Mucosa of rectum (tissue), 2 donors: ENCODE measurements around the gene ASB2.

Experiments used
- H3K27ac ChIP-seq, 2 donors: one replicate each; pipeline ENCODE4 v1.7.0; 2013; ENCODE audit warnings: inconsistent platforms in 2 of 2, low read depth in 2 of 2, low read length in 2 of 2
- H3K27me3 ChIP-seq, 2 donors: one replicate each; pipeline ENCODE4 v1.7.0; 2013; ENCODE audit warnings: low read length in 2 of 2; ENCODE audit not compliant: control insufficient read depth in 2 of 2, insufficient read depth in 2 of 2
- H3K36me3 ChIP-seq, 2 donors: one replicate each; pipeline ENCODE4 v1.7.0; 2013; ENCODE audit warnings: low read length in 2 of 2; ENCODE audit not compliant: control insufficient read depth in 2 of 2, insufficient read depth in 2 of 2
- H3K4me1 ChIP-seq, 2 donors: one replicate each; pipeline ENCODE4 v1.7.0; 2013; ENCODE audit warnings: low read length in 2 of 2, mild to moderate bottlenecking in 1 of 2; ENCODE audit not compliant: control insufficient read depth in 2 of 2, insufficient read depth in 2 of 2
- H3K4me3 ChIP-seq, 2 donors: one replicate each; pipeline ENCODE4 v1.7.0; 2013; ENCODE audit warnings: low read length in 2 of 2
- H3K9ac ChIP-seq, 2 donors: one replicate each; pipeline ENCODE4 v1.7.0; 2013; ENCODE audit warnings: low read length in 2 of 2, low read depth in 1 of 2, mild to moderate bottlenecking in 1 of 2
- H3K9me3 ChIP-seq, 2 donors: one replicate each; pipeline ENCODE4 v1.7.0; 2013; ENCODE audit warnings: low read length in 2 of 2; ENCODE audit not compliant: control insufficient read depth in 2 of 2
- donor health status: healthy.
- donor health status: Normal muscosa, but diverticular disease.

The ASB2 gene

GRCh38 chr14:93972618-93973205 is 3.7 kb downstream of the ASB2 start:
- no peaks in the 10 kb centered on the region for H3K9me3 ChIP-seq
- no peaks in the 10 kb centered on the region for H3K27me3 ChIP-seq
- H3K9ac ChIP-seq: no peak overlapping the region
- peak overlapping the region in 1 of 2 donors; percentile 63 for H3K27ac ChIP-seq
- peaks cover 16 to 52% of the 10 kb centered on the region in 2 donors for H3K4me1 ChIP-seq
- no peak overlapping the region for H3K4me3 ChIP-seq
- H3K36me3 ChIP-seq: no peaks in the 10 kb centered on the region

DNA sequence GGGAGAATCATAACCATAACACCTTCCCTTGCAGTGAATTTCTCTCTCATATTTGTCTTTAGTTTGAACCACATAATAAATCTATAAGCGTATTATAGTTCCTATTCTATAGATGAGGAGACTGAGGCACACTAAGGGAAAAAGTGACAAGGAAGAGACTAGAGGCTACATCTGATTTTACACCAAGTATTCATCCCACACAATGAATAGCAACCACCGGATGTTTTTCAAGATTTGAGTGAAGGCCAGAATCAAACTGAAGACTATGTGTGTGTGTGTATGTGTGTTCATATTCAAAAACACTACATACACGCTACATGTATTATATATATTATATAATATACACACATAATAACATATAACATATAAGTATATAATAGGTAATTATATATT is 4.7 kb downstream of the ASB2 start:
- Histone ChIP-seq H3K36me3 (no peaks in the 10 kb centered on the region), H3K9me3 (no peaks in the 10 kb centered on the region), H3K9ac (peak overlapping the region in 1 of 2 donors; percentile 74), H3K27me3 (no peaks in the 10 kb centered on the region), H3K4me1 (peaks cover 16 to 51% of the 10 kb centered on the region in 2 donors), H3K4me3 (peak overlapping the region; percentile 42 to 76), H3K27ac (peak overlapping the region in 1 of 2 donors; percentile 74)

DNA sequence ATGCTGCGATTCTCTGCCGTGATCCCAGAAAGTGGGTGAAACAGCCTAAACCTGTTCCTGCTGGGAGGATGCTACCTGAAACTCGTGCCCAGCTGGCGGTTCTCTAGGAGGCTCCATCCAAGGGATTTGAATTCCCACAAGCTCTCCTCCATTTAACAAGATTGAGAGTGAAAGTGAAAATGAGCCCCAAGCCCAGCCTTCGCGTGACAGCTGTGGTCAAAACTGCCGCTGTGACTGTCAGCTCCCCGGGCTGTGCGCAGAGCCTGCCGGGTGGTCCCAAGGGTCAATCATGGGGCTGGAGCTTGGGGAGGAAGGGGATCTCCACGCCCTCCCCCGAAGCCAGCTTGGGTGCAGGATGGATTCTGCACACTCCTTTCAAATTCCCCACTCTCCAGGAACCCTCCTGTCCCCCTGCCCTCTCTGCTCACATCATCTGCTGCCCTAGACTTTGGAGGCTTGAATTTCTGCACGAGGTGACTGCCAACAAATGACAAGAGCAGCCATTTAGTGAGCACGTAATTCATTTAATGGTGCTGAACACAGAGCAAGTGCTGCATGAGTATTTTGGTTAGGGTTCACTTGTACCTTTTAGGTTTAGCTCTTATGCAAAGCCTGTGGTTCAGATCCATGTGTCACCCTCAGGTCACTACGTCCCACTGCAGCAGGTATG is 5.3 kb downstream of the ASB2 start:
- H3K4me3 ChIP-seq: peak overlapping the region; percentile 42 to 76
- peak overlapping the region; percentile 38 to 74 for H3K9ac ChIP-seq
- H3K36me3 ChIP-seq: no peaks in the 10 kb centered on the region
- peaks cover 16 to 48% of the 10 kb centered on the region in 2 donors for H3K4me1 ChIP-seq
- no peaks in the 10 kb centered on the region for H3K27me3 ChIP-seq
- peak overlapping the region in 1 of 2 donors; percentile 74 for H3K27ac ChIP-seq
- H3K9me3 ChIP-seq: no peaks in the 10 kb centered on the region

GRCh38 chr14:93970585-93970964 is 5.8 kb downstream of the ASB2 start:
- no peaks in the 10 kb centered on the region for H3K27me3 ChIP-seq
- H3K4me3 ChIP-seq: peak overlapping the region; percentile 42 to 76
- peaks cover 11 to 48% of the 10 kb centered on the region in 2 donors for H3K4me1 ChIP-seq
- no peaks in the 10 kb centered on the region for H3K9me3 ChIP-seq
- H3K36me3 ChIP-seq: no peaks in the 10 kb centered on the region
- peak overlapping the region in 1 of 2 donors; percentile 74 for H3K27ac ChIP-seq
- H3K9ac ChIP-seq: peak overlapping the region in 1 of 2 donors; percentile 74

- no peak overlapping the region for H3K4me3 ChIP-seq
- H3K9me3 ChIP-seq: no peaks in the 10 kb centered on the region
- peak overlapping the region in 1 of 2 donors; percentile 74 for H3K27ac ChIP-seq
- H3K27me3 ChIP-seq: no peaks in the 10 kb centered on the region
- H3K36me3 ChIP-seq: no peaks in the 10 kb centered on the region
- H3K4me1 ChIP-seq: peaks cover 11 to 43% of the 10 kb centered on the region in 2 donors
- no peak overlapping the region for H3K9ac ChIP-seq
Observed at GRCh38 chr14:93969082-93969828, 7.1 kb downstream of the ASB2 start.

DNA sequence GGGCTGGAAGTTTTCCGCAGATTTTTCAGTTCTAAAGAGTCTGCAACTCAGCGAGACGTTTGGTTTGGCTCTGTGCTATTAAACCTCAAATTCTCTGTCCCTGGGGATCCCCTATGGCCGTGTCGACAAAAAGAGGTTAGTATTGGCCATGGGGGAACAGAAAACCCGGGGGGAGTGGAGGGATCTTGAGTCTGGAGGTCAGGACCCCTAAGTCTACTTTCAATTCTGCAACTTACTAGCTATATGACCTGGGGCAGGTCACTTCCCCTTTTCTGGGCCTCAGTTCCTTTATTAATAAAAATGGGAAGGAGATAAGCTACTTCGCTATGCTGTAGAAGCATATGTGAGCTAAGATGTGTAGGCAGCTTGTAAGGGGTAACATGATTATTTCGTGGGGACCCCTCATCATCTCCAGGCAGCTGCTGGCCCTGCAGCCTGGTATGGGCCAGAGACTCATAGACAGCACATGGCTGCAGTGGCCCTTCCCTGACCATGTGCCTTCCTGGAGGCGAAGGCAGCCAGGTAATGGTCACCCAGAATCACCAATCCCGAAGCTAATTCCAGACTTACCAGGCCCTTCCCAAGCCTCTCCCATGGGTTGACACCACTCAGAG is 8.6 kb downstream of the ASB2 start:
- H3K36me3 ChIP-seq: no peaks in the 10 kb centered on the region
- no peaks in the 10 kb centered on the region for H3K27me3 ChIP-seq
- H3K9ac ChIP-seq: no peak overlapping the region
- H3K9me3 ChIP-seq: no peaks in the 10 kb centered on the region
- H3K27ac ChIP-seq: peak overlapping the region in 1 of 2 donors; percentile 43
- peaks cover 11 to 49% of the 10 kb centered on the region in 2 donors for H3K4me1 ChIP-seq
- peak overlapping the region in 1 of 2 donors; percentile 5 for H3K4me3 ChIP-seq

DNA sequence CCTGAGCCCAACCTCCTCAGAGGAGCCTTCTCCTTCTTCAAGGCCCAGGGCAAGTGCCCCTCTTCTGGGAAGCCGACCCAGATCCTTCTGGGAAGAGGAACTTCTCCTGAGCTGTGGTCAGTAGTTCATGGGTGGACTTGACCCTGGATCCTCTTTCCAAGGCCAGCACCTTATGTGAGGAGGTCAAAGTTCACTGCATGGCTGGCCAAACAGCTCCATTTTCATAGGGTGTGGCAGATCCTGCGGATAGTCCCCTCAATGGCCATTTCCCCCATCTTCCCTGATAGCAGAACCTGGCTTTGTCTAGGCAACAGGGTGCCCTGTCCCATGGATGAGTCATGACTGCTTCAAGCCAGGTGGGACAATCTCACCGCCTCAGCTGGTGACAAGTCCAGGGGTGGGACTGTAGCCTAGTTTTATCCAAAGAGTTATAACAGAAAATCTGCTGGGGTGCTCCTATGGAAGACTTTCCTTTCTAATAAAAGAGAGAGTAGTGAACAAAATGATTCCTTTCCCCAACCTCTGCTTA is 10.4 kb downstream of the ASB2 start:
- no peak overlapping the region for H3K27ac ChIP-seq
- no peak overlapping the region for H3K4me3 ChIP-seq
- no peaks in the 10 kb centered on the region for H3K9me3 ChIP-seq
- no peaks in the 10 kb centered on the region for H3K27me3 ChIP-seq
- H3K9ac ChIP-seq: no peak overlapping the region
- no peaks in the 10 kb centered on the region for H3K36me3 ChIP-seq
- peaks cover 6 to 46% of the 10 kb centered on the region in 2 donors for H3K4me1 ChIP-seq

DNA sequence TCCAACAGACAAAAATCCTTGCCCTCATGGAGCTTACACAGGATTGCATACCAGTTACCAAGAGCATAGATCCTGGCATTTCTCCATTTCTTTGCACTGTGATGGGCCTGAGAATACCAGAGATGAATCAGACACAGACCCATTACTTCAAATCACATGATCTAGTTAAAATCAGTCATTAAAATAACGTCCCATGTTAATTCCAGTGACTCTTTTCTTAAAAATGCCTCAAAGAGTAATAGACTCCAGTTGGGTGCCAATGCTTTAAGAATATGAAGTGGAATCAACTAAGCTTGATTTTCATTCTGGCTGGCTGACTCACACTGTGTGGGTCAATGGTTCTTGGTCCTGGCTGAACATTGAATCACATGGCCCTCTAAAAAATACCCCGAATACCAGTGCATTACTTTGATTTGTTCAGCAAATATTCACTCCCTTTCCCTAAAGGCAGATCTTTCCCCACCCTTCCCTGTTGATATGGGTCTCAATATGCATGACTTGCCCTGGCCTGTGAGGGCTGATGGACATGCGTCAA is 11.0 kb downstream of the ASB2 start:
- no peak overlapping the region for H3K9ac ChIP-seq
- H3K27ac ChIP-seq: no peak overlapping the region
- H3K27me3 ChIP-seq: no peaks in the 10 kb centered on the region
- no peaks in the 10 kb centered on the region for H3K9me3 ChIP-seq
- no peaks in the 10 kb centered on the region for H3K36me3 ChIP-seq
- peaks cover 3 to 41% of the 10 kb centered on the region in 2 donors for H3K4me1 ChIP-seq
- H3K4me3 ChIP-seq: no peak overlapping the region

DNA sequence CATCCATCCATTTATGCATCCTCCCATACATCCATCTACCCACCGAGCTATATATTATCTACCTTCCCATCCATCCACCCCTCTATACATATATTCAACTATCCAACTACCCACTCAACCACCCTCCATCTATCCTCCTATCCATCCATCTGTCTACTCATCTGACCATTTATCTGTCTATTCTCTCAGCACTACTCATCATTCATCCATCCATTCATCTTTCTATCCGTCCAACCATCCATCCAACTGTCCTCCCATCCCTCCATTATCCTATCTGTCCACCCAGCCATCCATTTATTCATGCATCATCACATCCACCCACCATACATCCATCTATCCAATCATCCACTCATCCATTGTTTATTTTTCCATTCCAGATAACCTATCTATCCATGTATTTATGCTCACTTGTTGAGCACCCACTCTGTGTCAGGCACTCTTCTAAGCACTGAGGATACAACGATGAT is 11.5 kb downstream of the ASB2 start:
- H3K27me3 ChIP-seq: no peaks in the 10 kb centered on the region
- no peak overlapping the region for H3K27ac ChIP-seq
- peaks cover 0 to 41% of the 10 kb centered on the region in 2 donors for H3K4me1 ChIP-seq
- H3K36me3 ChIP-seq: no peaks in the 10 kb centered on the region
- H3K9ac ChIP-seq: no peak overlapping the region
- H3K4me3 ChIP-seq: no peak overlapping the region
- H3K9me3 ChIP-seq: no peaks in the 10 kb centered on the region
